OCI-LY7 (cell line): ENCODE results near the gene NAV2. TPM values are rescaled to one million over a fixed set of nuclear protein-coding genes. Genes with fewer than 3 reads are reported as not detected.

Experiments
- BruUV-seq: library from RNA; stranded (reverse); fragments of 400-500 nt; replicated peaks from 2 replicates; lab custom pipeline; 2021; lab: Mats Ljungman, UMichigan
- CTCF ChIA-PET: fragments of 300-600 bp; sonication (Branson Sonifier 250); formaldehyde crosslinking; loops from one replicate; lab custom pipeline; 2022; ENCODE audit warnings: antibody characterized with exemption; ENCODE audit not compliant: unreplicated experiment; lab: Charles Lee
- POLR2A ChIA-PET: fragments of 300-600 bp; sonication (Branson Sonifier 250); formaldehyde crosslinking; loops from one replicate; lab custom pipeline; 2022; ENCODE audit warnings: antibody characterized with exemption; lab: Charles Lee
- DNase-seq: peaks from one replicate; pipeline ENCODE4 v3.0.0-alpha.2; 2015; ENCODE audit warnings: low spot score
- H2AFZ ChIP-seq: fragments of 200-600 bp; sonication (generic), shearing (Covaris generic); 2 replicates; pipeline ENCODE4 v1.6.1; 2014; ENCODE audit warnings: mild to moderate bottlenecking, antibody characterized with exemption, low read length, moderate library complexity
- H3K27ac ChIP-seq: fragments of 200-600 bp; sonication (generic); 2 replicates; pipeline ENCODE4 v1.5.1; 2014; ENCODE audit warnings: mixed run types, low read depth, mild to moderate bottlenecking, moderate library complexity, low read length, inconsistent platforms; ENCODE audit not compliant: poor library complexity, severe bottlenecking
- H3K36me3 ChIP-seq: fragments of 200-600 bp; sonication (generic); 2 replicates; pipeline ENCODE4 v1.6.1; 2014; ENCODE audit warnings: mild to moderate bottlenecking, antibody characterized with exemption, low read length, moderate library complexity, mixed read lengths; ENCODE audit not compliant: insufficient read depth
- H3K4me1 ChIP-seq: fragments of 200-600 bp; sonication (generic); 2 replicates; pipeline ENCODE4 v1.5.1; 2014; ENCODE audit warnings: mild to moderate bottlenecking, low read length; ENCODE audit not compliant: insufficient read depth, poor library complexity, severe bottlenecking
- H3K4me2 ChIP-seq: fragments of 200-600 bp; sonication (generic); 2 replicates; pipeline ENCODE4 v1.6.1; 2014; ENCODE audit warnings: mild to moderate bottlenecking, low read length
- H3K4me3 ChIP-seq: fragments of 200-600 bp; sonication (generic); 2 replicates; pipeline ENCODE4 v1.5.1; 2014; ENCODE audit warnings: mild to moderate bottlenecking, low read depth, low read length; ENCODE audit not compliant: poor library complexity, severe bottlenecking
- H3K79me2 ChIP-seq: fragments of 200-600 bp; sonication (generic); 2 replicates; pipeline ENCODE4 v1.6.1; 2016; ENCODE audit warnings: low read depth, mild to moderate bottlenecking, low read length, moderate library complexity, mixed read lengths; ENCODE audit not compliant: insufficient read depth
- H3K9me2 ChIP-seq: fragments of 200-600 bp; sonication (generic); 2 replicates; pipeline ENCODE4 v1.6.1; 2016; ENCODE audit warnings: mild to moderate bottlenecking, low read length, mixed read lengths; ENCODE audit not compliant: insufficient read depth
- H3K9me3 ChIP-seq: fragments of 200-600 bp; sonication (generic); 2 replicates; pipeline ENCODE4 v1.6.1; 2014; ENCODE audit warnings: mild to moderate bottlenecking, mixed run types, low read length, mixed read lengths
- H4K20me1 ChIP-seq: fragments of 200-600 bp; sonication (generic); 2 replicates; pipeline ENCODE4 v1.6.1; 2014; ENCODE audit warnings: mild to moderate bottlenecking, antibody characterized with exemption, low read length, moderate library complexity, mixed read lengths; ENCODE audit not compliant: insufficient read depth
- CTCF ChIP-seq: fragments of 200-600 bp; sonication (generic); conservative IDR thresholded peaks from 2 replicates; pipeline ENCODE4 v1.5.1; 2014; ENCODE audit warnings: mild to moderate bottlenecking, antibody characterized with exemption, low read length, moderate library complexity, mixed read lengths
- EZH2phosphoT487 ChIP-seq: fragments of 200-600 bp; sonication (generic); IDR thresholded peaks from 2 replicates; pipeline ENCODE4 v1.6.1; 2018; ENCODE audit warnings: low read depth, borderline replicate concordance, mild to moderate bottlenecking, mixed run types, antibody characterized with exemption, low read length, moderate library complexity, mixed read lengths
- intact Hi-C: fragments of 100-400 bp; cut with micrococcal nuclease; formaldehyde crosslinking; loops from one replicate; pipeline ENCODE4 v1.10.0; 2022; ENCODE audit not compliant: unreplicated experiment
- total RNA-seq, 2 experiments: library from RNA; depleted of rRNA in 1 of 2; stranded (reverse); fragments of >200 nt in 1 of 2; shearing (Covaris generic) in 1 of 2; gene quantifications; 2 replicates each; pipeline ENCODE4 v1.2.3, GENCODE V29; 2014 to 2022

Gene NAV2
- total RNA-seq, 2 experiments from 2014 or later = 0.06 to 0.68 TPM

- Histone ChIP-seq H3K4me1 (peaks cover 7% of the 10 kb centered on the region), H3K36me3 (no peaks in the 10 kb centered on the region), H2AFZ (peak overlapping the region; percentile 78; the same call in 1 of the 2 replicates), H3K9me3 (no peaks in the 10 kb centered on the region), H3K79me2 (no peaks in the 10 kb centered on the region), H3K9me2 (no peaks in the 10 kb centered on the region), H3K4me2 (peak overlapping the region; percentile 98), H3K4me3 (peak overlapping the region; percentile 71), H4K20me1 (no peaks in the 10 kb centered on the region), H3K27ac (no peak overlapping the region)
- ChIA-PET CTCF (no interaction called here), POLR2A (no interaction called here)
- intact Hi-C loops = no loop called here
- TF ChIP-seq CTCF (no peak), EZH2phosphoT487 (no peak)
- no peak for DNase-seq
- no TSS peak for BruUV-seq
Measured at GRCh38 chr11:19713196-19714021, 772 bp downstream of the NAV2 start.

GRCh38 chr11:19714022-19714386 lies 1.4 kb downstream of the NAV2 start:
- DNase-seq = no peak
- intact Hi-C loops = no loop called here
- Histone ChIP-seq H3K4me1 (peaks cover 7% of the 10 kb centered on the region), H3K9me3 (no peaks in the 10 kb centered on the region), H3K9me2 (no peaks in the 10 kb centered on the region), H3K4me3 (no peak overlapping the region), H3K79me2 (no peaks in the 10 kb centered on the region), H3K4me2 (no peak overlapping the region), H2AFZ (no peak overlapping the region), H3K27ac (no peak overlapping the region), H4K20me1 (no peaks in the 10 kb centered on the region), H3K36me3 (no peaks in the 10 kb centered on the region)
- no TSS peak for BruUV-seq
- ChIA-PET POLR2A (no interaction called here), CTCF (no interaction called here)
- no peak for TF ChIP-seq CTCF
